ENCODE measurements around the gene FAM184B. TPM values are rescaled to one million over a fixed set of nuclear protein-coding genes. Genes with fewer than 3 reads are reported as not detected.

FAM184B gene
- total and polyA plus RNA-seq, 4 experiments from 2014 or later: not detected

DNA sequence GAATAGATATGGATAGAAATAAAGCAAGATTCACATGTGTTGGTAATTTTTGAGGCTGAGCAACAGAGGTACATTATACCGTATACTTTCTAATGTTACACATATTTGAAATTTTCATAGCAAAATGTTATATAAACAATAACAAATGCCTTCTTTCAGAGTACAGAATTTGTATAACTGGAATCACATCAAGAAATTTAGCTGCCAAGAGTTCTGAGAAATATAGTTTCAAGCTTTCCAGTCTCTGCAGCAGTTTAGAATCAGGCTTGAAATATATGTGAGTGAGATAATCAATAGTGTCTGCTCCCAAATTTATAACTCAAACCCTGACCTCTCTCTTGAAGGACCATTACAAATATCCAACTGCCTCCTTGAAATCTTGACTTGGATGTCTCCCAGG lies 23.8 kb downstream of the FAM184B start:
- Histone ChIP-seq H3K27me3 (ENCODE audit: insufficient read depth, low read length) (no peaks in the 10 kb centered on the region), H3K36me3 (ENCODE audit: insufficient read depth, low read length) (no peaks in the 10 kb centered on the region), H3K4me3 (ENCODE audit: low read length in 2 of 2) (no peak overlapping the region), H3K4me1 (ENCODE audit: insufficient read depth, low read length) (no peaks in the 10 kb centered on the region), H3K27ac (ENCODE audit: low read depth, low read length) (no peak overlapping the region), H3K9me3 (ENCODE audit: control insufficient read depth in 1 of 2, low read length in 2 of 2) (no peaks in the 10 kb centered on the region)
- no peak for DNase-seq
- peaks cover 5 to 11% of the 10 kb centered on the region in 2 donors for H3K27me3 Mint-ChIP-seq
- H3K36me3 Mint-ChIP-seq: no peaks in the 10 kb centered on the region
- ChIA-PET CTCF (ENCODE audit: partially characterized antibody) (no interaction called here), POLR2A (ENCODE audit: partially characterized antibody) (no interaction called here)
- H3K9me3 Mint-ChIP-seq: no peaks in the 10 kb centered on the region
- H3K27ac Mint-ChIP-seq: no peak overlapping the region
- no peak overlapping the region for H3K4me3 Mint-ChIP-seq
- intact Hi-C loops (cut with micrococcal nuclease): no loop called here
- no peaks in the 10 kb centered on the region for H3K4me1 Mint-ChIP-seq

DNA sequence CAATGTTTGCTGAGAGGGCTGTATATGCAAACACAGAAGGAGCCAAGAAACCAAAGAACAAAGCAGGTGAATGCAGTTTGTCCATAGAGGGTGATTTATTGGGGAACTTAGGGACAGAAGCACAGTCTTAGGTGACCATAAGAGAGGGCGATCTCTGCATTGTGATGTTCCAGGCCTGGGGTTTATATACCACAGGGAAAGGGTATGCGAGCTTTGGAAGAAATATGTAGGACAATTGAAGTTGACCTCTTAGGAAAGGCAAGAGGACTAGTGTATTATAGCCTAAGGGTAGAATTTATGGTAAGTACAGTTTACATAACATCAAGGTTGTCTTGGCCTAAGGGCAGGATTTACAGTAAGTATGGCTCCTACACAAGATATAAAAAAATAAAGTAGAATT lies 27.8 kb downstream of the FAM184B start:
- Mint-ChIP-seq H3K36me3 (no peaks in the 10 kb centered on the region), H3K27me3 (peaks cover 5 to 8% of the 10 kb centered on the region in 2 donors), H3K27ac (no peak overlapping the region), H3K4me1 (no peaks in the 10 kb centered on the region), H3K9me3 (peaks cover 0 to 2% (median 0%) of the 10 kb centered on the region in 8 donors), H3K4me3 (no peak overlapping the region)
- Histone ChIP-seq H3K4me1 (ENCODE audit: insufficient read depth, low read length) (no peaks in the 10 kb centered on the region), H3K27ac (ENCODE audit: low read depth, low read length) (no peak overlapping the region), H3K27me3 (ENCODE audit: insufficient read depth, low read length) (no peaks in the 10 kb centered on the region), H3K36me3 (ENCODE audit: insufficient read depth, low read length) (no peaks in the 10 kb centered on the region), H3K9me3 (ENCODE audit: control insufficient read depth in 1 of 2, low read length in 2 of 2) (no peaks in the 10 kb centered on the region), H3K4me3 (ENCODE audit: low read length in 2 of 2) (no peak overlapping the region)
- ChIA-PET POLR2A (ENCODE audit: partially characterized antibody) (no interaction called here), CTCF (ENCODE audit: partially characterized antibody) (no interaction called here)
- intact Hi-C loops (cut with micrococcal nuclease): no loop called here
- DNase-seq: no peak

DNA sequence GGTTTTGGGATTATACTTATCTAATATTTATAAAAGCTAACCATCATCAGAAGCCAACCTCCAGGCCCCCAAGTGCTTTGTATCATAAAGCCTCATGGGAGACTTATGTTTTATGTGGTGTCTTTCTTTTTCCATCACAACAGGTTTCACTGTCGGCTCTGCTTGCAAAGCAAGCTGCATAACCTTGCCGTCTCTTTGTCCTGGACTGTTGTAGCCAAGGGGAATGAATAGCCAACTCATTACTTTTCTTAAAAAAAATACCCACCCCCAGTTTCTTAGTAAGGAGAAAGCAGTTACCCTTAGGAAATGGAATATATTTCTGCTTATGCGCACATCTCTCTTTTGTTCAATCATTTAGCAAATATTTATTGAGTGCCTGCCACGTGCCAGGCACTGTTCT lies 40.7 kb downstream of the FAM184B start:
- Histone ChIP-seq H3K36me3 (ENCODE audit: insufficient read depth, low read length) (no peaks in the 10 kb centered on the region), H3K4me3 (ENCODE audit: low read length in 2 of 2) (no peak overlapping the region), H3K9me3 (ENCODE audit: control insufficient read depth in 1 of 2, low read length in 2 of 2) (no peaks in the 10 kb centered on the region), H3K4me1 (ENCODE audit: insufficient read depth, low read length) (no peaks in the 10 kb centered on the region), H3K27me3 (ENCODE audit: insufficient read depth, low read length) (no peaks in the 10 kb centered on the region), H3K27ac (ENCODE audit: low read depth, low read length) (no peak overlapping the region)
- intact Hi-C loops (cut with micrococcal nuclease): no loop called here
- DNase-seq: no peak
- H3K27ac Mint-ChIP-seq: no peak overlapping the region
- H3K36me3 Mint-ChIP-seq: no peaks in the 10 kb centered on the region
- CTCF ChIA-PET (ENCODE audit: partially characterized antibody): interaction anchor here (0.7 kb wide), 1 partner anchor 447 kb away, joined by 3 read pairs; no protein-coding TSS in a partner anchor
- H3K27me3 Mint-ChIP-seq: peaks cover 4 to 8% of the 10 kb centered on the region in 2 donors
- no peak overlapping the region for H3K4me3 Mint-ChIP-seq
- peaks cover 0 to 1% (median 0%) of the 10 kb centered on the region in 4 donors for H3K4me1 Mint-ChIP-seq
- POLR2A ChIA-PET (ENCODE audit: partially characterized antibody): no interaction called here
- H3K9me3 Mint-ChIP-seq: peaks cover 0 to 3% (median 0%) of the 10 kb centered on the region in 8 donors

DNA sequence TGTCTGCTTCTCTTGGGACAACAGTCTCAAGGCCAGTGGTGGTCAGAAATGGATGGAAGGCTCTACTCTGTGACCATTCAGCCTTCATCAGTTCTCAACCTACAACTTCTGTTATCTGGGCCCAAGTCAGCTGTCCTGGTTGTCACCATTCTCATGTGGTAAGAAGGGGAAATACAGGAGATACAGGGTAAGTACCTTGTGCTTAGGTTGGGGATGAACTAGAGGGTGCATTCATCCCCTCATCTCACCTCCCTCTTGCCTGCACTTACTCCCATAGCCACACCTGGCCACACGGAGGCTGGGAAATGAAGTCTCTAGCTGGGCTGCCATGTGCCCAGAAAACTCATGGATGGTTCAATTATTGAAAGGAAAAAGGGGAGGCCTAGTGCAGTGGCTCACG lies 44.9 kb downstream of the FAM184B start:
- no peaks in the 10 kb centered on the region for H3K4me1 Mint-ChIP-seq
- intact Hi-C loops (cut with micrococcal nuclease): no loop called here

GRCh38 chr4:17726911-17727310 lies 54.5 kb downstream of the FAM184B start:
- CTCF ChIA-PET (ENCODE audit: partially characterized antibody): no interaction called here
- Histone ChIP-seq H3K27ac (ENCODE audit: low read depth, low read length) (no peak overlapping the region), H3K9me3 (ENCODE audit: control insufficient read depth in 1 of 2, low read length in 2 of 2) (no peaks in the 10 kb centered on the region), H3K4me3 (ENCODE audit: low read length in 2 of 2) (no peak overlapping the region), H3K27me3 (ENCODE audit: insufficient read depth, low read length) (no peaks in the 10 kb centered on the region), H3K36me3 (ENCODE audit: insufficient read depth, low read length) (no peaks in the 10 kb centered on the region), H3K4me1 (ENCODE audit: insufficient read depth, low read length) (no peaks in the 10 kb centered on the region)
- H3K4me1 Mint-ChIP-seq: no peaks in the 10 kb centered on the region
- no peak overlapping the region for H3K4me3 Mint-ChIP-seq
- no peak for DNase-seq
- H3K27me3 Mint-ChIP-seq: peaks cover 5 to 24% of the 10 kb centered on the region in 2 donors
- no peak overlapping the region for H3K27ac Mint-ChIP-seq
- H3K9me3 Mint-ChIP-seq: peaks cover 0 to 25% (median 12%) of the 10 kb centered on the region in 8 donors
- intact Hi-C loops (cut with micrococcal nuclease): no loop called here
- POLR2A ChIA-PET (ENCODE audit: partially characterized antibody): no interaction called here
- peaks cover 0 to 3% of the 10 kb centered on the region in 2 donors for H3K36me3 Mint-ChIP-seq

More for the DNA sequence above, 44.9 kb downstream of the FAM184B start:
- Histone ChIP-seq H3K4me1 (ENCODE audit: insufficient read depth, low read length) (no peaks in the 10 kb centered on the region), H3K27ac (ENCODE audit: low read depth, low read length) (no peak overlapping the region), H3K27me3 (ENCODE audit: insufficient read depth, low read length) (no peaks in the 10 kb centered on the region), H3K4me3 (ENCODE audit: low read length in 2 of 2) (no peak overlapping the region), H3K36me3 (ENCODE audit: insufficient read depth, low read length) (no peaks in the 10 kb centered on the region), H3K9me3 (ENCODE audit: control insufficient read depth in 1 of 2, low read length in 2 of 2) (no peaks in the 10 kb centered on the region)
- CTCF ChIA-PET (ENCODE audit: partially characterized antibody): no interaction called here
- Mint-ChIP-seq H3K9me3 (peaks cover 0 to 5% (median 0%) of the 10 kb centered on the region in 8 donors), H3K27ac (no peak overlapping the region), H3K4me3 (no peak overlapping the region), H3K36me3 (no peaks in the 10 kb centered on the region), H3K27me3 (peaks cover 3 to 4% of the 10 kb centered on the region in 2 donors)
- DNase-seq: no peak
- POLR2A ChIA-PET (ENCODE audit: partially characterized antibody): no interaction called here

GRCh38 chr4:17723648-17724047 lies 57.8 kb downstream of the FAM184B start:
- H3K4me3 Mint-ChIP-seq: no peak overlapping the region
- DNase-seq: no peak
- no peak overlapping the region for H3K27ac ChIP-seq (ENCODE audit: low read depth, low read length)
- H3K27ac Mint-ChIP-seq: no peak overlapping the region
- CTCF ChIA-PET (ENCODE audit: partially characterized antibody): no interaction called here
- no peaks in the 10 kb centered on the region for H3K4me1 Mint-ChIP-seq
- no peaks in the 10 kb centered on the region for H3K9me3 ChIP-seq (ENCODE audit: control insufficient read depth in 1 of 2, low read length in 2 of 2)
- intact Hi-C loops (cut with micrococcal nuclease): no loop called here
- peaks cover 5 to 22% of the 10 kb centered on the region in 2 donors for H3K27me3 Mint-ChIP-seq
- peaks cover 0 to 15% (median 6%) of the 10 kb centered on the region in 8 donors for H3K9me3 Mint-ChIP-seq
- peaks cover 0 to 3% of the 10 kb centered on the region in 2 donors for H3K36me3 Mint-ChIP-seq
- H3K36me3 ChIP-seq (ENCODE audit: insufficient read depth, low read length): no peaks in the 10 kb centered on the region
- no peaks in the 10 kb centered on the region for H3K4me1 ChIP-seq (ENCODE audit: insufficient read depth, low read length)
- H3K4me3 ChIP-seq (ENCODE audit: low read length in 2 of 2): no peak overlapping the region
- H3K27me3 ChIP-seq (ENCODE audit: insufficient read depth, low read length): no peaks in the 10 kb centered on the region
- POLR2A ChIA-PET (ENCODE audit: partially characterized antibody): no interaction called here

DNA sequence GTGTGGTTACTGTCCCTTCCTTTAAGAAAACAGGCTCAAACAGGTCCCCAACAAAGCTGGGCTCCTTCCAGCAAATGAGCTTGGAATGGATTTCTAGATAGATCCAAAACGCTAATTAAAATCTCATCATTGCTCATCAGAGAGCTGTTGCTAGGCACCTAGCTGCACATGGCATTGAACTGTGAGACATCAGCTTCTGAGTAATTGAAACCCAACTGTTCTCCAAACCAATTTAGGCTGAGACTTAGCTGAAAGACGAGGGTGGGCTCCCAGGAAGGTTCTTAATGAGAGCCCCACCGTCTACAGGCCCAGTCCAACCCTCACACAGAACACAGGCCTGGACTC lies 59.1 kb downstream of the FAM184B start:
- Mint-ChIP-seq H3K9me3 (peaks cover 0 to 7% (median under 1%) of the 10 kb centered on the region in 8 donors), H3K36me3 (peaks cover 0 to 1% of the 10 kb centered on the region in 2 donors), H3K4me3 (no peak overlapping the region), H3K27me3 (peaks cover 5 to 19% of the 10 kb centered on the region in 2 donors), H3K4me1 (no peaks in the 10 kb centered on the region), H3K27ac (no peak overlapping the region)
- H3K27ac ChIP-seq (ENCODE audit: low read depth, low read length): no peak overlapping the region
- ChIA-PET CTCF (ENCODE audit: partially characterized antibody) (no interaction called here), POLR2A (ENCODE audit: partially characterized antibody) (no interaction called here)
- no peaks in the 10 kb centered on the region for H3K27me3 ChIP-seq (ENCODE audit: insufficient read depth, low read length)
- H3K4me3 ChIP-seq (ENCODE audit: low read length in 2 of 2): no peak overlapping the region
- no peaks in the 10 kb centered on the region for H3K9me3 ChIP-seq (ENCODE audit: control insufficient read depth in 1 of 2, low read length in 2 of 2)
- intact Hi-C loops (cut with micrococcal nuclease): no loop called here
- H3K4me1 ChIP-seq (ENCODE audit: insufficient read depth, low read length): no peaks in the 10 kb centered on the region
- DNase-seq: no peak
- H3K36me3 ChIP-seq (ENCODE audit: insufficient read depth, low read length): no peaks in the 10 kb centered on the region
